Stimulated activated CD8-positive, alpha-beta memory T cell treated with anti-CD3 and anti-CD28 coated beads, Interleukin-15, amount 100 ng/mL, for 48 hours (primary cell): ENCODE measurements around the gene NKPD1.
A peak's percentile ranks its signal among the peaks of the same experiment; 100 is the strongest.

ENCODE experiments used
- DNase-seq, 2 donors: peaks; one replicate each; pipeline ENCODE4 v3.0.0-alpha.2; 2020; ENCODE audit warnings: low read depth in 2 of 2

Gene NKPD1

GRCh38 chr19:45175515-45176345 lies 14.9 kb upstream of the NKPD1 start:
- no peak for DNase-seq

GRCh38 chr19:45173816-45174215 lies 13.0 kb upstream of the NKPD1 start:
- no peak for DNase-seq

GRCh38 chr19:45172611-45173208 lies 11.9 kb upstream of the NKPD1 start:
- no peak for DNase-seq

GRCh38 chr19:45172173-45172572 lies 11.4 kb upstream of the NKPD1 start:
- DNase-seq = no peak

- no peak for DNase-seq
These were observed 10.4 kb upstream of the NKPD1 start for GRCh38 chr19:45171211-45171623.

- no peak for DNase-seq
These were observed 9.6 kb upstream of the NKPD1 start for GRCh38 chr19:45170146-45171106.

GRCh38 chr19:45169602-45170001 lies 8.8 kb upstream of the NKPD1 start:
- no peak for DNase-seq

- DNase-seq = no peak
These were observed 8.1 kb upstream of the NKPD1 start for GRCh38 chr19:45168767-45169351.

GRCh38 chr19:45166723-45167252 lies 6.0 kb upstream of the NKPD1 start:
- no peak for DNase-seq

- DNase-seq = peak; percentile 58 to 65
These were observed 4.0 kb upstream of the NKPD1 start for GRCh38 chr19:45164577-45165335.

- no peak for DNase-seq
These were observed 3.1 kb upstream of the NKPD1 start for GRCh38 chr19:45163751-45164460.

- no peak for DNase-seq
These were observed 2.4 kb upstream of the NKPD1 start for GRCh38 chr19:45163156-45163555.

GRCh38 chr19:45162608-45163143 lies 1.9 kb upstream of the NKPD1 start:
- no peak for DNase-seq

- no peak for DNase-seq
These were observed 1.2 kb upstream of the NKPD1 start for GRCh38 chr19:45161738-45162607.

- DNase-seq = no peak
These were observed 834 bp downstream of the NKPD1 start for GRCh38 chr19:45159971-45160324.

- DNase-seq = no peak
These were observed 1.4 kb downstream of the NKPD1 start for GRCh38 chr19:45159210-45159970.

GRCh38 chr19:45158503-45159209 lies 2.1 kb downstream of the NKPD1 start:
- DNase-seq = no peak

GRCh38 chr19:45156751-45157150 lies 4.0 kb downstream of the NKPD1 start:
- no peak for DNase-seq
